NT2/D1 (cell line): ENCODE results near the gene POLR1C.
"Not testable (repeated sequence)": the region's sequence is repeated elsewhere in the genome, so short reads cannot be mapped to it uniquely, and the experiment has no call there.

Experiments used
- DNase-seq: peaks from one replicate; pipeline ENCODE4 v3.0.0-alpha.2; 2011; ENCODE audit warnings: low read depth, low spot score
- H3K27me3 ChIP-seq: 2 replicates; pipeline ENCODE4 v1.6.0; 2011; ENCODE audit warnings: mild to moderate bottlenecking; ENCODE audit not compliant: insufficient read length, insufficient read depth
- H3K36me3 ChIP-seq: 2 replicates; pipeline ENCODE4 v1.6.1; 2011; ENCODE audit warnings: mild to moderate bottlenecking, low read length, mixed read lengths; ENCODE audit not compliant: insufficient read depth, insufficient read length
- H3K4me1 ChIP-seq: 2 replicates; pipeline ENCODE4 v1.5.1; 2011; ENCODE audit not compliant: insufficient read depth, insufficient read length
- H3K4me3 ChIP-seq: 2 replicates; pipeline ENCODE4 v1.5.1; 2011; ENCODE audit warnings: low read depth; ENCODE audit not compliant: insufficient read length
- H3K9ac ChIP-seq: 2 replicates; pipeline ENCODE4 v1.6.0; 2011; ENCODE audit warnings: low read depth; ENCODE audit not compliant: insufficient read length
- H3K9me3 ChIP-seq: 2 replicates; pipeline ENCODE4 v1.5.1; 2011; ENCODE audit warnings: mild to moderate bottlenecking, low read length; ENCODE audit not compliant: insufficient read depth
- SUZ12 ChIP-seq: IDR thresholded peaks from 2 replicates; pipeline ENCODE4 v1.6.1; 2011; ENCODE audit not compliant: insufficient read length, insufficient read depth; ENCODE audit errors: extremely low read depth
- YY1 ChIP-seq: IDR thresholded peaks from 2 replicates; pipeline ENCODE4 v1.6.1; 2011; ENCODE audit not compliant: insufficient read length, insufficient read depth
- ZNF274 ChIP-seq: IDR thresholded peaks from 2 replicates; pipeline ENCODE4 v1.6.1; 2011; ENCODE audit warnings: mild to moderate bottlenecking, low read depth, low read length

POLR1C gene

GRCh38 chr6:43524483-43524961, 7.6 kb downstream of the POLR1C start:
- Histone ChIP-seq H3K27me3 (no peaks in the 10 kb centered on the region), H3K4me1 (no peaks in the 10 kb centered on the region), H3K36me3 (peaks cover 98% of the 10 kb centered on the region), H3K4me3 (no peak overlapping the region), H3K9ac (no peak overlapping the region), H3K9me3 (no peaks in the 10 kb centered on the region)
- TF ChIP-seq SUZ12: no peak
- no peak for TF ChIP-seq YY1
- TF ChIP-seq ZNF274: no peak
- no peak for DNase-seq

GRCh38 chr6:43532201-43532600, 15.3 kb downstream of the POLR1C start:
- H3K9ac ChIP-seq: no peak overlapping the region
- peaks cover 72% of the 10 kb centered on the region for H3K36me3 ChIP-seq
- no peak for DNase-seq
- no peaks in the 10 kb centered on the region for H3K27me3 ChIP-seq
- no peak overlapping the region for H3K4me3 ChIP-seq
- no peak for TF ChIP-seq ZNF274
- no peak for TF ChIP-seq YY1
- TF ChIP-seq SUZ12: no peak
- H3K4me1 ChIP-seq: no peaks in the 10 kb centered on the region
- no peaks in the 10 kb centered on the region for H3K9me3 ChIP-seq

- H3K36me3 ChIP-seq: peaks cover 53% of the 10 kb centered on the region
- H3K27me3 ChIP-seq, H3K9ac ChIP-seq, H3K9me3 ChIP-seq, H3K4me1 ChIP-seq, H3K4me3 ChIP-seq, DNase-seq: not testable (repeated sequence)
Measured at GRCh38 chr6:43538986-43539385, 22.1 kb downstream of the POLR1C start.

- H3K9ac ChIP-seq, H3K27me3 ChIP-seq, H3K4me3 ChIP-seq, H3K4me1 ChIP-seq, DNase-seq, H3K9me3 ChIP-seq: not testable (repeated sequence)
- peaks cover 50% of the 10 kb centered on the region for H3K36me3 ChIP-seq
Measured at GRCh38 chr6:43539409-43539808, 22.5 kb downstream of the POLR1C start.

GRCh38 chr6:43540507-43540906, 23.6 kb downstream of the POLR1C start:
- DNase-seq: no peak
- H3K9me3 ChIP-seq: no peaks in the 10 kb centered on the region
- H3K27me3 ChIP-seq: no peaks in the 10 kb centered on the region
- H3K4me1 ChIP-seq: no peaks in the 10 kb centered on the region
- peaks cover 56% of the 10 kb centered on the region for H3K36me3 ChIP-seq
- TF ChIP-seq YY1: no peak
- no peak for TF ChIP-seq ZNF274
- no peak for TF ChIP-seq SUZ12
- no peak overlapping the region for H3K4me3 ChIP-seq
- no peak overlapping the region for H3K9ac ChIP-seq

- no peak overlapping the region for H3K9ac ChIP-seq
- no peaks in the 10 kb centered on the region for H3K9me3 ChIP-seq
- H3K4me1 ChIP-seq: no peaks in the 10 kb centered on the region
- DNase-seq: no peak
- no peak for TF ChIP-seq SUZ12
- no peak for TF ChIP-seq YY1
- no peak for TF ChIP-seq ZNF274
- H3K36me3 ChIP-seq: peaks cover 65% of the 10 kb centered on the region
- H3K27me3 ChIP-seq: no peaks in the 10 kb centered on the region
- no peak overlapping the region for H3K4me3 ChIP-seq
Measured at GRCh38 chr6:43541774-43542471, 25.0 kb downstream of the POLR1C start.

GRCh38 chr6:43544461-43544860, 27.6 kb downstream of the POLR1C start:
- Histone ChIP-seq H3K9ac (no peak overlapping the region), H3K27me3 (no peaks in the 10 kb centered on the region), H3K36me3 (peaks cover 74% of the 10 kb centered on the region), H3K4me1 (no peaks in the 10 kb centered on the region), H3K4me3 (no peak overlapping the region), H3K9me3 (no peaks in the 10 kb centered on the region)
- TF ChIP-seq YY1 (no peak), ZNF274 (no peak), SUZ12 (no peak)
- DNase-seq: no peak

DNA sequence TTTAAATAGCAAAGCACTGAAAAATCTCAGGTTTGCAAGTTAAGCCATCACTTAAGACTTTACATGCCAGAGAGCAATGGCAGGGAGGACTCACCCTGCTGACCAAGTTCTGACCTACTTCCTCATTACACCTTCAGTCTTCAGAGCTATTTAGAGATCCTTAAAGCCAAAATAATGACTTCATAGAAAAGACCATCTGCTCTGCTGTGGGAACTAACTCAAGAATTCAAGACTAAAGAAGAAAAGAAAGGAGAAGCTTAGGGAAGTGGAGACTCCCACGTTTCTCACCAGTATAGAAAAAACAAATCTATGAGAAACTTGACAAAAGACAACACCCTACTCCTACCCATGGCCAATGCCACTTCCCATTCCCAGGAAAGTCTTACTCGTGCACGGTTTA, 30.3 kb downstream of the POLR1C start:
- Histone ChIP-seq H3K9me3 (no peaks in the 10 kb centered on the region), H3K4me1 (no peaks in the 10 kb centered on the region), H3K36me3 (peaks cover 87% of the 10 kb centered on the region), H3K27me3 (no peaks in the 10 kb centered on the region), H3K9ac (no peak overlapping the region), H3K4me3 (no peak overlapping the region)
- DNase-seq: no peak
- TF ChIP-seq YY1 (no peak), SUZ12 (no peak), ZNF274 (no peak)

GRCh38 chr6:43557620-43558019, 40.7 kb downstream of the POLR1C start:
- DNase-seq, H3K9ac ChIP-seq: not testable (repeated sequence)
- peaks cover 85% of the 10 kb centered on the region for H3K36me3 ChIP-seq

More at GRCh38 chr6:43557620-43558019, 40.7 kb downstream of the POLR1C start:
- H3K27me3 ChIP-seq, H3K4me3 ChIP-seq, H3K4me1 ChIP-seq, H3K9me3 ChIP-seq: not testable (repeated sequence)
